Fibroblast of lung (primary cell): ENCODE data around the gene CNST. TPM values are rescaled to one million over a fixed set of nuclear protein-coding genes. Genes with fewer than 3 reads are reported as not detected.

Source experiments
- DNase-seq, 2 donors: peaks; one replicate each; pipeline versions ENCODE4 v3.0.0 to v3.0.0-alpha.2; 2010; ENCODE audit warnings: low read depth in 2 of 2
- H2AFZ ChIP-seq: 2 replicates; pipeline ENCODE4 v1.5.1; 2012; ENCODE audit warnings: low read length, control low read depth, inconsistent platforms
- H3K27ac ChIP-seq: 2 replicates; pipeline ENCODE4 v1.5.1; 2011; ENCODE audit warnings: low read length, control low read depth; ENCODE audit not compliant: insufficient read depth
- H3K27me3 ChIP-seq: 2 replicates; pipeline ENCODE4 v1.5.1; 2011; ENCODE audit warnings: mild to moderate bottlenecking, low read length; ENCODE audit not compliant: control insufficient read depth, insufficient read depth
- H3K36me3 ChIP-seq: 2 replicates; pipeline ENCODE4 v1.5.1; 2011; ENCODE audit warnings: low read length; ENCODE audit not compliant: control insufficient read depth, insufficient read depth
- H3K4me1 ChIP-seq: 2 replicates; pipeline ENCODE4 v1.5.1; 2011; ENCODE audit warnings: low read length; ENCODE audit not compliant: control insufficient read depth, insufficient read depth; ENCODE audit errors: extremely low read depth
- H3K4me2 ChIP-seq: 2 replicates; pipeline ENCODE4 v1.5.1; 2011; ENCODE audit warnings: low read length, control low read depth; ENCODE audit not compliant: insufficient read depth; ENCODE audit errors: extremely low read depth
- H3K4me3 ChIP-seq, 4 experiments: fragments of 200-600 bp in 1 of 4; sonication (generic) in 1 of 4; replicated peaks in 1 of 4; 2 replicates each; pipeline ENCODE4 v1.5.1; 2011 to 2016; ENCODE audit warnings: low read length in 4 of 4, low read depth in 3 of 4, mild to moderate bottlenecking in 3 of 4, control low read depth in 2 of 4, inconsistent platforms in 1 of 4, mixed read lengths in 1 of 4; ENCODE audit not compliant: insufficient read depth in 1 of 4; ENCODE audit errors: control extremely low read depth in 1 of 4
- H3K79me2 ChIP-seq: 2 replicates; pipeline ENCODE4 v1.5.1; 2012; ENCODE audit warnings: mild to moderate bottlenecking, low read length, inconsistent platforms; ENCODE audit not compliant: control insufficient read depth, insufficient read depth
- H3K9ac ChIP-seq: 2 replicates; pipeline ENCODE4 v1.5.1; 2011; ENCODE audit warnings: mild to moderate bottlenecking, low read length, control low read depth; ENCODE audit not compliant: insufficient read depth
- H3K9me3 ChIP-seq: 2 replicates; pipeline ENCODE4 v1.5.1; 2012; ENCODE audit warnings: low read depth, low read length; ENCODE audit not compliant: control insufficient read depth, insufficient read depth
- H4K20me1 ChIP-seq: 2 replicates; pipeline ENCODE4 v1.5.1; 2011; ENCODE audit warnings: low read length; ENCODE audit not compliant: control insufficient read depth, insufficient read depth; ENCODE audit errors: extremely low read depth
- EZH2 ChIP-seq: IDR thresholded peaks from 2 replicates; pipeline ENCODE4 v1.5.1; 2012; ENCODE audit warnings: low read length, control low read depth, mild to moderate bottlenecking; ENCODE audit errors: missing control alignments
- polyA plus RNA-seq, 2 donors: library from polyadenylated mRNA; depleted of rRNA in 1 of 2; stranded (reverse) in 1 of 2; unstranded in 1 of 2; fragments of >200 nt; gene quantifications; 2 replicates each; pipeline ENCODE4 v1.2.1, GENCODE V29; 2011 to 2012; ENCODE audit warnings: missing spikeins in 1 of 2
- total RNA-seq: library from RNA; depleted of rRNA; stranded (reverse); fragments of >200 nt; gene quantifications from 2 replicates; pipeline ENCODE4 v1.2.1, GENCODE V29; 2014
- TF ChIP-seq, protein P1 (sequence below), 2 donors: IDR thresholded peaks in 1 of 2; conservative IDR thresholded peaks in 1 of 2; 1 replicate in 1 of 2; 2 replicates in 1 of 2; pipeline ENCODE4 v1.5.1; 2011 to 2012; ENCODE audit warnings: low read length in 2 of 2, control low read depth in 1 of 2, inconsistent platforms in 1 of 2, low read depth in 1 of 2, mild to moderate bottlenecking in 1 of 2

Gene CNST
- total and polyA plus RNA-seq, 2 donors (not counting 1 experiment from before 2014, with no cell fraction given), result 26.9 to 33.9 TPM

DNA sequence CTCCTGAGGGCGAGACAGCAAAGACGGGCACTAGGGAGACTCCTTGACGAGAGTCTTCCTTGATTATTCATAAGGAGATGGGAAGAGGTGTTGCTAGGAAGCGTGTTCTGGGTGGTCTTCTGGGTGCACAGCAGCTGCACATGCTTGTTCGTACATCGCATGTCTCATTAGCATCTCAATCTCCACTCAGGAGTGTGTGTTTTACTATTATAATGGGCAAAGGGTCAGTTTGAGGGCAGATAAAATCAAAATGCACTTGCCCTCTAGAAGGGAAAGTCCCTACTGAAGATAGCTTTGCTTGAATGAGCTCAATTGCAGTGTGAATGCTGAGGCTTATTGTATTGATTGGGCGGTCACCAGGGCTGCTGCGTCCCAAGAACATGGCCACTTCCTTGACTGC is 107.8 kb downstream of the CNST start:
- H4K20me1 ChIP-seq, result no peaks in the 10 kb centered on the region
- H3K4me3 ChIP-seq, result no peak overlapping the region
- no peak overlapping the region for H3K9ac ChIP-seq
- no peaks in the 10 kb centered on the region for H3K4me1 ChIP-seq
- no peak for DNase-seq
- no peaks in the 10 kb centered on the region for H3K27me3 ChIP-seq
- no peaks in the 10 kb centered on the region for H3K9me3 ChIP-seq
- TF ChIP-seq EZH2, result no peak
- TF ChIP-seq, protein P1, sequence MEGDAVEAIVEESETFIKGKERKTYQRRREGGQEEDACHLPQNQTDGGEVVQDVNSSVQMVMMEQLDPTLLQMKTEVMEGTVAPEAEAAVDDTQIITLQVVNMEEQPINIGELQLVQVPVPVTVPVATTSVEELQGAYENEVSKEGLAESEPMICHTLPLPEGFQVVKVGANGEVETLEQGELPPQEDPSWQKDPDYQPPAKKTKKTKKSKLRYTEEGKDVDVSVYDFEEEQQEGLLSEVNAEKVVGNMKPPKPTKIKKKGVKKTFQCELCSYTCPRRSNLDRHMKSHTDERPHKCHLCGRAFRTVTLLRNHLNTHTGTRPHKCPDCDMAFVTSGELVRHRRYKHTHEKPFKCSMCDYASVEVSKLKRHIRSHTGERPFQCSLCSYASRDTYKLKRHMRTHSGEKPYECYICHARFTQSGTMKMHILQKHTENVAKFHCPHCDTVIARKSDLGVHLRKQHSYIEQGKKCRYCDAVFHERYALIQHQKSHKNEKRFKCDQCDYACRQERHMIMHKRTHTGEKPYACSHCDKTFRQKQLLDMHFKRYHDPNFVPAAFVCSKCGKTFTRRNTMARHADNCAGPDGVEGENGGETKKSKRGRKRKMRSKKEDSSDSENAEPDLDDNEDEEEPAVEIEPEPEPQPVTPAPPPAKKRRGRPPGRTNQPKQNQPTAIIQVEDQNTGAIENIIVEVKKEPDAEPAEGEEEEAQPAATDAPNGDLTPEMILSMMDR (conservative IDR thresholded peaks at IDR 0.05 in 1 of 2, IDR thresholded peaks at IDR 0.05 in 1 of 2; ENCODE audit: low read depth in 1 of 2, low read length in 2 of 2), result no peak
- H3K27ac ChIP-seq, result no peak overlapping the region
- no peak overlapping the region for H3K4me2 ChIP-seq
- no peaks in the 10 kb centered on the region for H3K79me2 ChIP-seq
- H3K36me3 ChIP-seq, result no peaks in the 10 kb centered on the region
- no peak overlapping the region for H2AFZ ChIP-seq

DNA sequence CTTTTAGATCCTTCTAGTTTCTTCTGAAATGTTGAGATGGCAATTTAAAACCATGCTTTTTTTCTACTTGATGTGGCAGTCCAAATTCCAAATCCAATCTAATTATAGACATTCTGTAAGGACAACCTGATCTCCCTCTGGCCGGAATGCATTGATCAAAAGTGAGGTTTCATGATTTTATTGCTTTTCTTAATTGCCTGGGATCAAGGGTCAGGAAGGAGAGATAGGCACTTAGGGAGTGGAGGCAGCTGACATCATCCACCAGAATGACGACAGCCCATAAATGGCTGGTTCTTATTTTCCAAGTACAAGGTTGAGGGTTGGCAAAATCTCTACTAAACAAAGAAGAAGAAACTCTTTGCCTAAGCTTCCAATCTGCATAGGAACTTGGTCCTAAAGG is 111.6 kb downstream of the CNST start:
- Histone ChIP-seq H3K4me2 (no peak overlapping the region), H3K27ac (no peak overlapping the region), H4K20me1 (no peaks in the 10 kb centered on the region), H3K9me3 (no peaks in the 10 kb centered on the region), H3K79me2 (no peaks in the 10 kb centered on the region), H3K4me1 (peaks cover 19% of the 10 kb centered on the region), H3K9ac (no peak overlapping the region), H3K27me3 (no peaks in the 10 kb centered on the region), H3K4me3 (no peak overlapping the region), H3K36me3 (no peaks in the 10 kb centered on the region), H2AFZ (no peak overlapping the region)
- TF ChIP-seq, protein P1 (conservative IDR thresholded peaks at IDR 0.05 in 1 of 2, IDR thresholded peaks at IDR 0.05 in 1 of 2; ENCODE audit: low read depth in 1 of 2, low read length in 2 of 2), result no peak
- TF ChIP-seq EZH2, result no peak
- no peak for DNase-seq

DNA sequence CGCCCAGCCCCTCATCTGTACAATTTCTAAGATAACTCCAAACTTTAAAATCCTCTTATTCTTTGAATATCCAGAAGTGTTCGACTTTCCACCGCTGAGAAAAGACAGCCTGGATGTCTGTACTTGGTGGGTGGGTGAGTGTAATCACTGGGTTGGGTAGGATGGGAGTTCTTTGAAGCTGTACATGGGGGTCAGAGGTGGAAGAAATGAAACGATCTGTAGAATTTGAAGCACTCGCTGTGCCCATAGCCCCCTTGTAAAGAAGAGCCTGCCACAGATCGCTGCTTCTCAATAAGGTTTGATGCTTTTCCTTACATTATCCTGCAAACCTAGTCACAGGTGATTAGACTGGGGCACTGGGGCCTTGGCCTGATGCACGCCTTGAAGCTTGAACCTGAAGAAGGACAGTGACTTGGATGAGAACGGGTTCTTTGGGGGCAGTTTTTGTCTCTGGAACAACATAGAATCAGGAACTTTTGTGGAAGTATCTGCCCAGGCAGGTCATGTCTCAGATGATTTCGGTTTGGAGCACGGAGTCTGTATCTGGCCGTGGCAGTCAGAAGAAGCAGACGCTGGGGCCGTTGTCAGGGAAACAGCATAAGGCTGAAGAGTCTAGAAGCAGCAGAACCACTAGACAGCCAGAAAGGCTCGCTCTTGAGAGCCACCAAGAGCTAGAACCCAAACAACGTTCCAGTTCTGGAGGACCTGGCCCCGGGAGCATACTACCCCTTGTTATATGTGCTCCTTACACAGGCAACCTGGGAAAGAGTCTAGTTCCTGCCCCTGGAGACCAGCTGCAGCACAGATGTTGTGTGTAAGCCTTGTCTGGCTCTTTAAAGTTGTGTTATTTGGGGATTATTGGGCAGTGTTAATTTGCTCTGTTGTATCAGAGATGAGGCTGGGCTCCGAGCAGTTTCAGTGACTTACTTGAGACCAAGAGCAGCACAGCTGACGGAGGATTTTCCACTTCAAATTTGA is 112.8 kb downstream of the CNST start:
- H3K27ac ChIP-seq, result no peak overlapping the region
- peaks cover 20% of the 10 kb centered on the region for H3K4me1 ChIP-seq
- no peak overlapping the region for H3K4me3 ChIP-seq
- H2AFZ ChIP-seq, result no peak overlapping the region
- no peak for DNase-seq
- no peaks in the 10 kb centered on the region for H3K79me2 ChIP-seq
- no peak overlapping the region for H3K9ac ChIP-seq
- H4K20me1 ChIP-seq, result no peaks in the 10 kb centered on the region
- H3K27me3 ChIP-seq, result no peaks in the 10 kb centered on the region
- H3K4me2 ChIP-seq, result peak overlapping the region; percentile 18
- no peaks in the 10 kb centered on the region for H3K36me3 ChIP-seq
- TF ChIP-seq, protein P1 (conservative IDR thresholded peaks at IDR 0.05 in 1 of 2, IDR thresholded peaks at IDR 0.05 in 1 of 2; ENCODE audit: low read depth in 1 of 2, low read length in 2 of 2), result no peak
- TF ChIP-seq EZH2, result no peak
- no peaks in the 10 kb centered on the region for H3K9me3 ChIP-seq
